ENCODE results near the gene MCUR1.
A peak's percentile ranks its signal among the peaks of the same experiment; 100 is the strongest.

MCUR1 gene

DNA sequence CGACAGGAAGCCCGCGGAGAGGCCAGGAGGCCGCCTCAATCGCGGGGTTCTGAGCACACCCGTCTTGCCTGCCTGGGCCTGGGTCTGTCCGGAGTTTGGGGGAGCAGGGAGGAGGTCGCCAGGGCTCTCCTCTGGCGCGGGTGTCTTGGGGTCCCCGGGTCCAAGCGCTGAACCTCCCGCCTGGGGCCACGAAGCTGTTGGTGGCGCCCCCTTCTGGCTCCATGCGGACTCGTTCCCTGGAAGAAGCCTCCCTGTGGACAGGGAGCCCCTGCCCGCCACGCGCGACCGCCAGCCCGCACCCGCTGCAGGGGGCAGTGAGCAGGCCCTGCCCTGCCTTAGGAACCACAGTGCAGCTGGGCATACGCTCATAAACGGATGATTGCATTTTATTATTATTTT lies 44.7 kb downstream of the MCUR1 start:
- Histone ChIP-seq H3K27me3 (ENCODE audit: insufficient read depth, low read depth) (no peaks in the 10 kb centered on the region), H3K4me1 (ENCODE audit: low read depth, poor library complexity, severe bottlenecking) (peaks cover 15% of the 10 kb centered on the region), H3K9ac (no peak overlapping the region), H3K36me3 (ENCODE audit: insufficient read depth) (no peaks in the 10 kb centered on the region), H2AFZ (ENCODE audit: low read depth) (no peak overlapping the region), H3K79me2 (ENCODE audit: insufficient read depth, low read depth) (no peaks in the 10 kb centered on the region), H4K20me1 (ENCODE audit: insufficient read depth) (no peaks in the 10 kb centered on the region), H3K27ac (no peak overlapping the region), H3K4me3 (IDR thresholded peaks at IDR 0.05; ENCODE audit: insufficient read depth, low read depth, low read length) (no peak overlapping the region), H3K4me2 (no peak overlapping the region)
- TF ChIP-seq, protein P1, sequence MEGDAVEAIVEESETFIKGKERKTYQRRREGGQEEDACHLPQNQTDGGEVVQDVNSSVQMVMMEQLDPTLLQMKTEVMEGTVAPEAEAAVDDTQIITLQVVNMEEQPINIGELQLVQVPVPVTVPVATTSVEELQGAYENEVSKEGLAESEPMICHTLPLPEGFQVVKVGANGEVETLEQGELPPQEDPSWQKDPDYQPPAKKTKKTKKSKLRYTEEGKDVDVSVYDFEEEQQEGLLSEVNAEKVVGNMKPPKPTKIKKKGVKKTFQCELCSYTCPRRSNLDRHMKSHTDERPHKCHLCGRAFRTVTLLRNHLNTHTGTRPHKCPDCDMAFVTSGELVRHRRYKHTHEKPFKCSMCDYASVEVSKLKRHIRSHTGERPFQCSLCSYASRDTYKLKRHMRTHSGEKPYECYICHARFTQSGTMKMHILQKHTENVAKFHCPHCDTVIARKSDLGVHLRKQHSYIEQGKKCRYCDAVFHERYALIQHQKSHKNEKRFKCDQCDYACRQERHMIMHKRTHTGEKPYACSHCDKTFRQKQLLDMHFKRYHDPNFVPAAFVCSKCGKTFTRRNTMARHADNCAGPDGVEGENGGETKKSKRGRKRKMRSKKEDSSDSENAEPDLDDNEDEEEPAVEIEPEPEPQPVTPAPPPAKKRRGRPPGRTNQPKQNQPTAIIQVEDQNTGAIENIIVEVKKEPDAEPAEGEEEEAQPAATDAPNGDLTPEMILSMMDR (conservative IDR thresholded peaks at IDR 0.05; ENCODE audit: low read depth, low read length), result 0 out of 2 replicates have a peak, but pooled peaks have one; percentile 35

DNA sequence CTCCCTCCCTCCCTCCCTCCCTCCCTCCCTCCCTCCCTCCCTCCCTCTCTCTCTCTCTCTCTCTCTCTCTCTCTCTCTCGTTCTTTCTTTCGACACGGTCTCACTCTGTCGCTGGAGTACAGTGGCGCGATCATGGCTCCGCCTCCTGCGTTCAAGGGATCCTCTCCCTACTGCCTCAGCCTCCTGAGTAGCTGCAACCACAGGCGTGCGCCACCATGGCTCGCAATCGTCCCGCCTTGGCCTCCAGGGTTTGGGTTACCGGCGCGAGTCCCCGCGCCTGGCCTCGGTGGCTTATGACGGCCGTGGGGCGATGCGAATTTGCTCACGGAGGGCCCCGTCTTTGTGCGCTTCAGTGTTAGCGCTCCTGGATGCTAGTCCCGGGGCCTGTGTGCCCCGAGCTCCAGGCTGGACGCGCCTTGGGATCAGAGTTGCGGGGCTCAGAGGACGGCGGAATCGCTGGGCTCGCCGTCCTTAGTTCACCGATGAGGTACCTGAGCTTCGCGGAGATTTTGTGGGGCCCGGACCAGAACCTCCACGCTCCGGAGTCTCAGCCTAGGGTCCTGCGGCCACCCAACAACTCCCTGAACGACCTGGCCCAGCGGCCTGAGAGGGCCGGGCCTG lies 45.2 kb downstream of the MCUR1 start:
- no peaks in the 10 kb centered on the region for H3K36me3 ChIP-seq (ENCODE audit: insufficient read depth)
- H3K4me1 ChIP-seq (ENCODE audit: low read depth, poor library complexity, severe bottlenecking), result peaks cover 17% of the 10 kb centered on the region
- H3K4me2 ChIP-seq, result no peak overlapping the region
- TF ChIP-seq, protein P1 (conservative IDR thresholded peaks at IDR 0.05; ENCODE audit: low read depth, low read length), result no peak
- no peaks in the 10 kb centered on the region for H4K20me1 ChIP-seq (ENCODE audit: insufficient read depth)
- no peak overlapping the region for H3K27ac ChIP-seq
- H3K79me2 ChIP-seq (ENCODE audit: insufficient read depth, low read depth), result no peaks in the 10 kb centered on the region
- H3K27me3 ChIP-seq (ENCODE audit: insufficient read depth, low read depth), result no peaks in the 10 kb centered on the region
- no peak overlapping the region for H3K9ac ChIP-seq
- H3K4me3 ChIP-seq (IDR thresholded peaks at IDR 0.05; ENCODE audit: insufficient read depth, low read depth, low read length), result no peak overlapping the region
- no peak overlapping the region for H2AFZ ChIP-seq (ENCODE audit: low read depth)

- H2AFZ ChIP-seq (ENCODE audit: low read depth), result no peak overlapping the region
- no peak overlapping the region for H3K27ac ChIP-seq
- peaks cover 36% of the 10 kb centered on the region for H3K4me1 ChIP-seq (ENCODE audit: low read depth, poor library complexity, severe bottlenecking)
- no peaks in the 10 kb centered on the region for H3K36me3 ChIP-seq (ENCODE audit: insufficient read depth)
- no peaks in the 10 kb centered on the region for H3K27me3 ChIP-seq (ENCODE audit: insufficient read depth, low read depth)
- TF ChIP-seq, protein P1 (conservative IDR thresholded peaks at IDR 0.05; ENCODE audit: low read depth, low read length), result no peak
- no peak overlapping the region for H3K4me2 ChIP-seq
- H3K9ac ChIP-seq, result no peak overlapping the region
- H4K20me1 ChIP-seq (ENCODE audit: insufficient read depth), result no peaks in the 10 kb centered on the region
- H3K79me2 ChIP-seq (ENCODE audit: insufficient read depth, low read depth), result no peaks in the 10 kb centered on the region
- no peak overlapping the region for H3K4me3 ChIP-seq (IDR thresholded peaks at IDR 0.05; ENCODE audit: insufficient read depth, low read depth, low read length)
Observed at GRCh38 chr6:13767121-13767808, 47.1 kb downstream of the MCUR1 start.

DNA sequence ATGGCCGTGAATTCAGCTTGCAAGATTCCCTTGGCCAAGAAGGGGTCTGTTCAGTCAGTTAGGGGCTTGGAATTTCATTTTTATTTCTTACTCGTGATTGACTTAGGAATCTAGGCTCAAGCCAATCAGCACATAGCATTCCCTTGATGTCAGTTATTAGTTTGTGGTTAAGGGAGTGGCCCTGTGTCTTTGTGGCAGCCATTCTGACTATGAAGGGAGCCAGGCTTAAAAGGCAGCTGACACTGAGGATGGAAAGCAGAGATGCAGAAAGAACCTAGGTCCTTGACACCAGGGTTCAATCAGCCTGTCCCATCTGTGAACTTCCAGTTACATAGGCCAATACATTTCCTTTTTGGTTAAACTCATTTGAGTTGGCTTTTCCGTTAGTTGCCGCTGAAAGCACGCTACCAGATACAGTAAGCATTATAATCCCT lies 48.1 kb downstream of the MCUR1 start:
- H3K27me3 ChIP-seq (ENCODE audit: insufficient read depth, low read depth), result no peaks in the 10 kb centered on the region
- no peaks in the 10 kb centered on the region for H3K79me2 ChIP-seq (ENCODE audit: insufficient read depth, low read depth)
- no peak overlapping the region; the same call in 1 of the 2 replicates for H3K4me2 ChIP-seq
- peaks cover 38% of the 10 kb centered on the region for H3K4me1 ChIP-seq (ENCODE audit: low read depth, poor library complexity, severe bottlenecking)
- H3K36me3 ChIP-seq (ENCODE audit: insufficient read depth), result no peaks in the 10 kb centered on the region
- H3K4me3 ChIP-seq (IDR thresholded peaks at IDR 0.05; ENCODE audit: insufficient read depth, low read depth, low read length), result no peak overlapping the region
- no peak overlapping the region for H3K9ac ChIP-seq
- H3K27ac ChIP-seq, result no peak overlapping the region
- no peaks in the 10 kb centered on the region for H4K20me1 ChIP-seq (ENCODE audit: insufficient read depth)
- TF ChIP-seq, protein P1 (conservative IDR thresholded peaks at IDR 0.05; ENCODE audit: low read depth, low read length), result no peak
- no peak overlapping the region for H2AFZ ChIP-seq (ENCODE audit: low read depth)
